Thoracic aorta (tissue), 2 donors: ENCODE data around the gene TRIP10. TPM values are rescaled to one million over a fixed set of nuclear protein-coding genes. Genes with fewer than 3 reads are reported as not detected.

ENCODE experiments used
- ATAC-seq: fragments of 150-250 bp; one replicate; pipeline ENCODE4 v1.8.0; 2017; ENCODE audit warnings: low read depth; ENCODE audit not compliant: insufficient number of reproducible peaks, low FRiP score
- DNase-seq: peaks from one replicate; pipeline ENCODE4 v3.0.0-alpha.2; 2020; ENCODE audit warnings: low spot score
- H3K27ac ChIP-seq, 2 donors: fragments of 200-600 bp; sonication (generic); 1 replicate in 1 of 2; 2 replicates in 1 of 2; pipeline ENCODE4 v1.5.1; 2016; ENCODE audit warnings: mild to moderate bottlenecking in 2 of 2, moderate library complexity in 2 of 2
- H3K27me3 ChIP-seq: fragments of 200-600 bp; sonication (generic); replicated peaks from 2 replicates; pipeline ENCODE4 v1.6.0; 2016; ENCODE audit warnings: mild to moderate bottlenecking; ENCODE audit not compliant: insufficient read depth
- H3K36me3 ChIP-seq: fragments of 200-600 bp; sonication (generic); one replicate; pipeline ENCODE4 v1.5.1; 2016
- H3K4me1 ChIP-seq, 2 donors: fragments of 200-600 bp; sonication (generic); 1 replicate in 1 of 2; 2 replicates in 1 of 2; pipeline versions ENCODE4 v1.5.1 to v1.6.0; 2016; ENCODE audit warnings: low read depth in 2 of 2, mild to moderate bottlenecking in 1 of 2; ENCODE audit not compliant: control insufficient read depth in 1 of 2
- H3K4me3 ChIP-seq: fragments of 200-600 bp; sonication (generic); 2 replicates; pipeline ENCODE4 v1.5.1; 2016; ENCODE audit warnings: mild to moderate bottlenecking
- H3K9me3 ChIP-seq: fragments of 200-600 bp; sonication (generic); 2 replicates; pipeline ENCODE4 v1.5.1; 2016
- CTCF ChIP-seq: fragments of 200-600 bp; sonication (generic); IDR thresholded peaks from one replicate; pipeline ENCODE4 v1.5.1; 2019; ENCODE audit warnings: antibody characterized with exemption
- total RNA-seq, 2 donors: library from RNA; depleted of rRNA; stranded (reverse); fragments of >200 nt; gene quantifications; one replicate each; pipeline versions ENCODE4 v1.1.0 to v1.2.3, GENCODE V29; 2016

TRIP10 gene
- total RNA-seq, 2 donors from 2014 or later: 98.2 to 105 TPM

DNA sequence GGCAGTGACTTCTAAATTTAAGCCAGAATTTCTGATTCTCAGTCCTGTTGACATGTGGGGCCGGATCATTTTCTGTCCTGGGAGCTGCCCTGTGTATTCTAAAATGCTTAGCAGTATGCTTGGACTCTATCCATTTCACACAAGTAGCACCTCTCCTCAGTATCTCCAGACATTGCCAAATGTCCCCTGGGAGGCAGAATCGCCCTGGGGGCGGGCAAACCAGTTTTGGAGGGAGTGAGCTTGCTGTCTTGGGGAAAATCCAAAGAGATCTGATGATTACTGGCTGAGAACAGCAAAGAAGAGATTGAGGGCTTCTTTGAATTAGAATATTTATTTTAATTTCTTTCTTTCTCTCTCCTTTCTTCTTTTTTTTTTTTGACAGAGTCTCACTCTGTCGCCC is 49.4 kb downstream of the TRIP10 start:
- no peaks in the 10 kb centered on the region for H3K4me1 ChIP-seq
- DNase-seq: no peak
- H3K4me3 ChIP-seq: no peak overlapping the region
- H3K27ac ChIP-seq: no peak overlapping the region
- TF ChIP-seq CTCF: no peak
- no peaks in the 10 kb centered on the region for H3K36me3 ChIP-seq
- no peaks in the 10 kb centered on the region for H3K9me3 ChIP-seq
- ATAC-seq: no peak
- H3K27me3 ChIP-seq: no peaks in the 10 kb centered on the region

DNA sequence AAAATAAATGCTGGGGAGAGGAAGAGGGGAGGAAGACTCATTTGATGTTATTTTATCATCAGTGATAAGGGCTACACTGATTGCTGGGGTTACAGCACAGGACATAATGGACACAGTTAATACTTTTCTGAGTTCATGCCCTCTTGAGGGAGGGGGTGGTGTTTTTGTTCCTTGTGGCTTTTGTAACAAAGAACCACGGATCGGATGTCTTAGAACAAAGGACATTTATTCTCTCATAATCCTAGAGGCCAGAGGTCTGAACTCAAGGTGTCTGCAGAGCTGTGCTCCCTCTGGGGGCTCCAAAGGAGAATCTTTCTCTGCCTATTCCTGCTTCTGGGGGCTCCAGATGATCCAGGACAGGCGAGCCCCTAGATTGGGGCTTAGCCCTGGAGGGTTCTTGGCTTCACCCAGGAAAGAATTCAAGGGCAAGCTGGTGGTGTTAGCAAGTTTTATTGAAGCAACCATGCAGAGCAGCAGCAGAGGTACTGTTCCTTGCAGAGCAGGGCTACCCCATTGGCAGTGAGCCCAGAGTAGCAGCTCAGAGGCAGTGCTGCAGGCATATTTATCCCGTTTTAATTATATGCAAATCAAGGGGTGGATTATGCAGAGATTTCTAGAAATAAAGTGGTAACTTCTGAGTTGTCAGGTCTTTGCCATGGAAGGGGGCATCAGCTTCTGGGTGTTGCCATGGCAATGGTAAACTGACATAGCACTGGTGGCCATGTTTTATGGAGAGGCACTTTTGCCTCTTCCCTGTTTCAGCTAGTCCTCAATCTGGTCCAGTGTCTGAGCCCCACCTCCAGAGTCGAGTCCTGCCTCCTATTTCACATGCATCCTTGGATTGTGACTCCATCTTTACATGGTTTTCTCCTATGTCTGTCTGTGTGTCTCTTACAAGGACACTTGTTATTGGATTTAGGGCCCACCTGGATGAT is 51.0 kb downstream of the TRIP10 start:
- no peaks in the 10 kb centered on the region for H3K4me1 ChIP-seq
- no peaks in the 10 kb centered on the region for H3K36me3 ChIP-seq
- no peak for ATAC-seq
- no peaks in the 10 kb centered on the region for H3K9me3 ChIP-seq
- H3K27me3 ChIP-seq: no peaks in the 10 kb centered on the region
- DNase-seq: no peak
- H3K4me3 ChIP-seq: no peak overlapping the region
- TF ChIP-seq CTCF: no peak
- no peak overlapping the region for H3K27ac ChIP-seq

DNA sequence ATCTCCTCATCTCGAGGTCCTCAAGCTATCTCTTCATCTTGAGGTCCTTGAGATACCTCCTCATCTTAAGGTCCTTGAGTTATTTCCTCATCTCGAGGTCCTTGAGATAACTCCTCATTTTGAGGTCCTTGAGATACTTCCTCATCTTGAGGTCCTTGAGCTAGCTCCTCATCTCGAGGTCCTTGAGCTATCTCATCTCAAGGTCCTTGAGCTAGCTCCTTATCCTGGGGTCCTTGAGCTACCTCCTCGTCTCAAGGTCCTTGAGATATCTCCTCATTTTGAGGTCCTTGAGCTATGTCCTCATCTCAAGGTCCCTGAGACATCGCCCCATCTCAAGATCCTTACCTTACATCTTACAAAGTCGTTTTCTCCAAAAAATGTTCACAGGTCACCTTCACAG is 51.8 kb downstream of the TRIP10 start:
- no peak for TF ChIP-seq CTCF
- H3K4me3 ChIP-seq: no peak overlapping the region
- no peaks in the 10 kb centered on the region for H3K36me3 ChIP-seq
- no peaks in the 10 kb centered on the region for H3K9me3 ChIP-seq
- no peak for DNase-seq
- H3K27me3 ChIP-seq: no peaks in the 10 kb centered on the region
- no peaks in the 10 kb centered on the region for H3K4me1 ChIP-seq
- no peak overlapping the region for H3K27ac ChIP-seq
- no peak for ATAC-seq

GRCh38 chr19:6793411-6793810 is 53.9 kb downstream of the TRIP10 start:
- DNase-seq (no peak), ATAC-seq (no peak)
- H3K36me3 ChIP-seq: no peaks in the 10 kb centered on the region
- H3K4me1 ChIP-seq: no peaks in the 10 kb centered on the region
- no peak for TF ChIP-seq CTCF
- H3K9me3 ChIP-seq: no peaks in the 10 kb centered on the region
- H3K4me3 ChIP-seq: no peak overlapping the region
- no peak overlapping the region for H3K27ac ChIP-seq
- H3K27me3 ChIP-seq: no peaks in the 10 kb centered on the region

DNA sequence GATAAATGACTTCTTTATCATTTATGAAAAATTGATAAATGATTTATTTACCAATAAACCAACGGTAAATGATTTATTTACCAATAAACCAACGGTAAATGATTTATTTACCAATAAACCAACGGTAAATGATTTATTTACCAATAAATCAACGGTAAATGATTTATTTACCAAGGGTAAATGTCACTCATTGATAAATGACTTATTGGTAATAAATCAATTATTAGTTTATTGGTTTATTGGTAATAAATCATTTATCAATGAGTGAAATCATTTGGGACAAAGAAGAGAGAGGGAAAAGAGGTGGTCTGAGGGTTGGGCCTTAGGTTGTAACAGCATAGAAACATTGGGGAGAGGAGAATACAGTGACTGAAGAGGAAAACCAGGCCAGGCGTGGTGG is 54.5 kb downstream of the TRIP10 start:
- ATAC-seq (no peak), DNase-seq (no peak)
- Histone ChIP-seq H3K27ac (no peak overlapping the region), H3K9me3 (no peaks in the 10 kb centered on the region), H3K4me3 (no peak overlapping the region), H3K4me1 (no peaks in the 10 kb centered on the region), H3K36me3 (no peaks in the 10 kb centered on the region), H3K27me3 (no peaks in the 10 kb centered on the region)
- TF ChIP-seq CTCF: no peak
